Gastroesophageal sphincter (tissue), 3 donors: ENCODE data around the gene AP3D1.

Experiments used
- POLR2A ChIP-seq, 2 donors: fragments of 450-650 bp; IDR thresholded peaks; one replicate each; pipeline ENCODE4 v1.6.1; 2017; ENCODE audit warnings: antibody characterized with exemption in 2 of 2, mild to moderate bottlenecking in 2 of 2, moderate library complexity in 1 of 2
- TF ChIP-seq, protein P1 (sequence below), 4 experiments: fragments of 200-600 bp in 2 of 4; fragments of 450-650 bp in 2 of 4; sonication (generic) in 1 of 4; IDR thresholded peaks; one replicate each; pipeline ENCODE4 v1.5.1; 2017 to 2019; ENCODE audit warnings: antibody characterized with exemption in 4 of 4, mild to moderate bottlenecking in 2 of 4, moderate library complexity in 2 of 4

DNA sequence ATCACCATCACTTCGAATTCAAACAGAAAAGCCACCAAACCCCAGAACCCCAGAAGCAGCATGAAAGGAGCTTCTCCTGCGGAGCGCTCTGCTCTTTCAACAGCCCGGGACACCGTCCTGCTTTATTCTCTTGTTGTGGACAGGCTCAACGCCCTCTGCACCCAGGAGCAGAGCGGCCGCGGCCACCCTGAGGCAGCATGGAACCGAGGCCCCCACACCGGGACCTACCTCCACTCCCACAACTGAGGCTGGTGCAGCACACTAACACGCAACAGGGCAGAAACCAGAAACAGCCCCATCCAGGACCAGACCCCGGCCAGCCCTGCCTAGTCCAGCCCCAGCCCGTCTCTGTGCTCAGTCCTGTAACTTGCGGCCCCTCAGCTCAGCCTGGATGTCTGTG, 7.2 kb downstream of the AP3D1 start:
- TF ChIP-seq, protein P1, sequence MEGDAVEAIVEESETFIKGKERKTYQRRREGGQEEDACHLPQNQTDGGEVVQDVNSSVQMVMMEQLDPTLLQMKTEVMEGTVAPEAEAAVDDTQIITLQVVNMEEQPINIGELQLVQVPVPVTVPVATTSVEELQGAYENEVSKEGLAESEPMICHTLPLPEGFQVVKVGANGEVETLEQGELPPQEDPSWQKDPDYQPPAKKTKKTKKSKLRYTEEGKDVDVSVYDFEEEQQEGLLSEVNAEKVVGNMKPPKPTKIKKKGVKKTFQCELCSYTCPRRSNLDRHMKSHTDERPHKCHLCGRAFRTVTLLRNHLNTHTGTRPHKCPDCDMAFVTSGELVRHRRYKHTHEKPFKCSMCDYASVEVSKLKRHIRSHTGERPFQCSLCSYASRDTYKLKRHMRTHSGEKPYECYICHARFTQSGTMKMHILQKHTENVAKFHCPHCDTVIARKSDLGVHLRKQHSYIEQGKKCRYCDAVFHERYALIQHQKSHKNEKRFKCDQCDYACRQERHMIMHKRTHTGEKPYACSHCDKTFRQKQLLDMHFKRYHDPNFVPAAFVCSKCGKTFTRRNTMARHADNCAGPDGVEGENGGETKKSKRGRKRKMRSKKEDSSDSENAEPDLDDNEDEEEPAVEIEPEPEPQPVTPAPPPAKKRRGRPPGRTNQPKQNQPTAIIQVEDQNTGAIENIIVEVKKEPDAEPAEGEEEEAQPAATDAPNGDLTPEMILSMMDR (IDR thresholded peaks at IDR 0.05): no peak
- no peak for TF ChIP-seq POLR2A (IDR thresholded peaks at IDR 0.05)
